Small intestine (tissue), 7 donors: ENCODE data around the gene RXFP4. TPM values are rescaled to one million over a fixed set of nuclear protein-coding genes. Genes with fewer than 3 reads are reported as not detected.

Source experiments
- DNase-seq, 2 donors: peaks; one replicate each; pipeline versions ENCODE4 v3.0.0 to v3.0.0-alpha.2; 2013
- FAIRE-seq: peaks from 2 replicates; lab custom pipeline; 2012; peaks lifted over from hg19 to GRCh38; lab: Jason Lieb, UNC
- H3K27ac ChIP-seq, 3 donors: one replicate each; pipeline ENCODE4 v1.5.1; 2013; ENCODE audit warnings: low read length in 2 of 3, mild to moderate bottlenecking in 2 of 3, control low read depth in 1 of 3, inconsistent platforms in 1 of 3, low read depth in 1 of 3, moderate library complexity in 1 of 3
- H3K27me3 ChIP-seq, 3 donors: one replicate each; pipeline ENCODE4 v1.6.1; 2013; ENCODE audit warnings: low read length in 3 of 3, inconsistent platforms in 1 of 3; ENCODE audit not compliant: control insufficient read depth in 3 of 3, insufficient read depth in 3 of 3
- H3K36me3 ChIP-seq, 3 donors: one replicate each; pipeline ENCODE4 v1.6.1; 2013; ENCODE audit warnings: low read length in 3 of 3, inconsistent platforms in 1 of 3, low read depth in 1 of 3, mild to moderate bottlenecking in 1 of 3, moderate library complexity in 1 of 3; ENCODE audit not compliant: control insufficient read depth in 3 of 3, insufficient read depth in 2 of 3
- H3K4me1 ChIP-seq, 3 donors: one replicate each; pipeline ENCODE4 v1.6.1; 2013; ENCODE audit warnings: low read length in 2 of 3, inconsistent platforms in 1 of 3, low read depth in 1 of 3, mild to moderate bottlenecking in 1 of 3, moderate library complexity in 1 of 3; ENCODE audit not compliant: control insufficient read depth in 3 of 3, insufficient read depth in 2 of 3
- H3K4me3 ChIP-seq, 3 donors: one replicate each; pipeline ENCODE4 v1.5.1; 2013; ENCODE audit warnings: low read length in 3 of 3, control low read depth in 1 of 3, inconsistent platforms in 1 of 3, low read depth in 1 of 3, mild to moderate bottlenecking in 1 of 3, moderate library complexity in 1 of 3
- H3K9me3 ChIP-seq, 2 donors: one replicate each; pipeline ENCODE4 v1.6.1; 2013; ENCODE audit warnings: low read depth in 1 of 2, low read length in 1 of 2; ENCODE audit not compliant: control insufficient read depth in 2 of 2, insufficient read depth in 1 of 2
- WGBS, 3 donors: extraction: QIAGEN DNeasy Blood & Tissue Kit; methylation state at CpG; one replicate each; pipeline ENCODE4 v1.1.7; 2013; 5-methylcytosine and 5-hydroxymethylcytosine counted together
- polyA plus RNA-seq, 4 donors: library from polyadenylated mRNA; stranded (reverse) in 3 of 4; unstranded in 1 of 4; fragments of 200-250 nt in 3 of 4; fragments of 120-200 nt in 1 of 4; gene quantifications; one replicate each; pipeline versions ENCODE4 v1.2.1 to v1.2.3, GENCODE V29; 2013
- donor health status: healthy with polysubstance abuse.
- donor health status: control.
- donor health status: control.
- donor health status: Bipolar disorder and iron deficiency.
- donor health status: healthy.

Gene RXFP4
- polyA plus RNA-seq, 4 donors, result 0.82 to 1.5 (median 1.3) TPM; not detected in 1

DNA sequence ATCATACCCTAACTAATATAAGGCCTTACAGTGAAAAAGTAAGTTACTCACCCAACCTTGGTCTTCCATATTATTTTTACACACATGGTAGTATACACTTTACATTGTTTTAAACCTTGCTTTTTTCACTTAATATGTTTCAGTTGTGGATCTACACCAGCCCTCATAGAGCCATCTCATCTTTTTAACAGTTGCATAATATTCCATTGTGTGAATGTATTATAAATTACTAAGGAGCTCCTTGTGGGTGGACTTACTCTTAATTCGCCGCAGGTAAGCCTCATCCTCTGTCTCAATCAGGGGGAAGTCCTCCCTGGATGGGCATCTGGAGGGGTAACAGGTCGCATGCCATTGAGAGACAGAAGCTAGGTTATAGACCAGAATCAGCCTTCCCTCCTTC is 13.2 kb downstream of the RXFP4 start:
- peaks cover 31 to 85% (median 34%) of the 10 kb centered on the region in 3 donors for H3K36me3 ChIP-seq
- no peak overlapping the region for H3K4me3 ChIP-seq
- no peaks in the 10 kb centered on the region for H3K9me3 ChIP-seq
- 96 to 100% (median 100%) methylated on average over 3 of the region's 3 CpGs for WGBS, 3 donors
- no peaks in the 10 kb centered on the region for H3K4me1 ChIP-seq
- no peak for DNase-seq
- no peak overlapping the region for H3K27ac ChIP-seq
- FAIRE-seq, result no peak
- H3K27me3 ChIP-seq, result no peaks in the 10 kb centered on the region

DNA sequence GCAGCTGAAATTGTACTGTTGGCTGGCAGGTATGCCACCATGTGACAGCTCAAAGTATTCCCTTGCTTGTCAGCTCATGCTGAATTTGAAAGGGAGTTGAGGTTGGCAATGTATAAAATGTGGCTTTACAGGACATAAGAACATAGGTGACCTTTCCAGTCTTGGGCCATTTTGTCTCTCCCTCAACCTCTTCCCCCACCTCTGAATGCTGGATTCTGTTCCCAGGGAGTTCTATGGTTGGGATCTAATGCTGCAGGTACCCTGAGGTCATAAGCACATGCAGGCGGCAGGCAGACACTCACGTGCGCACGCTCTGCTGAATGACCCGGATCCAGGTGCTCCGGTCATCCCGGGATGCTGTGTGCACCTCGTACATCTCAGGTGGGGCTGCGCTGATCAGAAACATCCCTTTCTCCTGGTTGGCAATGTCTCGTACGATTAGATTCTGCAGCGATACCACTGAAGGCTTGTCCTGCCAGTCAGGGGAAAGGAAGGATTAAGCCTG is 16.0 kb downstream of the RXFP4 start:
- FAIRE-seq (no peak), DNase-seq (no peak)
- no peaks in the 10 kb centered on the region for H3K4me1 ChIP-seq
- H3K4me3 ChIP-seq, result no peak overlapping the region
- H3K27ac ChIP-seq, result no peak overlapping the region
- H3K36me3 ChIP-seq, result peaks cover 21 to 85% (median 30%) of the 10 kb centered on the region in 3 donors
- 90 to 94% (median 91%) methylated on average over 12 of the region's 12 CpGs for WGBS, 3 donors
- no peaks in the 10 kb centered on the region for H3K9me3 ChIP-seq
- no peaks in the 10 kb centered on the region for H3K27me3 ChIP-seq

DNA sequence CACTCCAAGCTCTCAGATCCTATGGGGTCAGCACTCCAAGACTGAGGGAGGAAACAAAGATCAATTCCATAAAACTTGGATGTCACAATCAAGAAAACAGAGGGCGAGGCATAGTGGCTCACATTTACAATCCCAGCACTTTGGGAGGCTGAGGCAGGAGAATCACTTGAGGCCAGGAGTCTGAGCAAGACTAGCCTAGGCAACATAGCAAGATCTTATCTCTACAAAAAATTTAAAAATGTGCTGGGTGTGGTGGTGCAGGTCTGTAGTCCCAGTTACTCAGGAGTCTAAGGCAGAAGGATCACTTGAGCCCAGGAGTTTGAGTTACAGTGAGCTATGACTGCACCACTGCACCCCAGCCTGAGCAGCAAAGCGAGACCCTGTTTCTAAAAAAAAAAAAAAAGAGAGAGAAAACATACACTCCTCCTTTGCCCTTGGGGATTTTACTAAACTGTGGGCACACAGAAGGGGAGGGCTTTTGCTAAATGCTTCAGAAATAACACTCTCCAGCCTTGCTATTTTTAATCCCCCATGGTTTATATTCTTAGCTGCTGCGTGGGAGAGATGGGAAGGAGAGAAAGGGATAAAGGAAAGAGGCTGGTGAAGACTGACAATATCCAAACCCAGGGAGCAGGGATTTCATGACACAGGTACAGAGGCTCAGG is 18.8 kb downstream of the RXFP4 start:
- no peaks in the 10 kb centered on the region for H3K9me3 ChIP-seq
- no peak for FAIRE-seq
- peak overlapping the region in 1 of 3 donors; percentile 27 for H3K27ac ChIP-seq
- 83 to 96% (median 85%) methylated on average over 3 of the region's 3 CpGs for WGBS, 3 donors
- DNase-seq, result no peak
- H3K27me3 ChIP-seq, result no peaks in the 10 kb centered on the region
- H3K36me3 ChIP-seq, result peaks cover 21 to 91% (median 38%) of the 10 kb centered on the region in 3 donors
- H3K4me3 ChIP-seq, result no peak overlapping the region
- peaks cover 0 to 3% (median 0%) of the 10 kb centered on the region in 3 donors for H3K4me1 ChIP-seq

DNA sequence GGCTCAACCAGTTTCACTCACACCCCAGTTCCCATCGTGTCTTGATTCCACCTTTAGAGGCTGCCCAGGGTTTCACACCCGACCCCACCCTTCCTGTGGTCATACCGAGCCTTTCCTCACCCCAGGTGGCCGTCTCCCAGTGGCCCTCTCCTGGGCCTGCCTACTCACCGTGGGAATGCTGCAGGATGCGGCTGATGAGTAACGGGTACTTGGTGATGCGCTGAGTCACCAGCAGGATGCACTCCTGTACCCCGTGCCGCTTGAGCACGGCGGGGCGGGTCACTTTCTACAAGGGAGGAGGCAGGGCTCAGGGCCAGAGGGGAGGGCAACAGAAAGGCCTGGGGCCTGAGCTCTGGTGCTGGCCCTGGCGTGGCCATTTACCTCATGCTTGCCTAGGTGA is 20.5 kb downstream of the RXFP4 start:
- Histone ChIP-seq H3K4me3 (no peak overlapping the region), H3K27ac (peak overlapping the region in 1 of 3 donors; percentile 50), H3K27me3 (no peaks in the 10 kb centered on the region), H3K36me3 (peaks cover 30 to 92% (median 47%) of the 10 kb centered on the region in 3 donors), H3K9me3 (no peaks in the 10 kb centered on the region), H3K4me1 (peaks cover 0 to 10% (median 3%) of the 10 kb centered on the region in 3 donors)
- DNase-seq, result no peak
- no peak for FAIRE-seq
- 46 to 62% (median 58%) methylated on average over 13 to 14 of the region's 14 CpGs for WGBS, 3 donors

DNA sequence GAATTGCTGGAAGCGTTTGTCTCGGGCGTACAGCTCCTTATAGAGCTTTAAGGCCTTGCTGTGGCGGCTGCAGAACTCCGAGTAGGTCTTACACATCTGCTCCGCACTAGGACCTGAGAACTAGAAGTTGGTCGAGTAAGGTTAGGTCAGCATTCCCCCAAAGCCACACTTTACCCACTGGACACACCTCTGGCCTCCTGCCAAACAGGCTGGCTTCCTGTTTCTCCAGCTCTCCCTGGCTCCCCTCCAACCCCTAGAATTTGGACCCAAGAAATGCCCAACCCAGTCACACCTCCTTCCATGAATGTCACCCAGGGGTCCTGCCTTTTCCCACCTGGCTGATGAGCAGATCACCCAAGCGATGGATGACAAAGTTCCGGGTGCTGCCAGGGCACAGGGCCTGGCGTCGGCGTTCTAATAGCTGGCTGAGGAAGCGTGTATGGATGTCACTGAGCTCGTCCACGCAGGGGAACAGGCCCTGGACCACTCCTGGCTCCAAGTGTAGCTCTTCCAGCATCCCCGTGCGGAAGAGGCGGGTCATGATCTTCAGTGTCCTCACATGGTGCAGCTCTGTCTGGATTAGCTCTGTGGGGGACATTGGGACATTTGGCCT is 21.3 kb downstream of the RXFP4 start:
- peaks cover 0 to 16% (median 3%) of the 10 kb centered on the region in 3 donors for H3K4me1 ChIP-seq
- no peak for DNase-seq
- H3K27ac ChIP-seq, result peak overlapping the region in 1 of 3 donors; percentile 18
- 83 to 89% (median 89%) methylated on average over 18 of the region's 18 CpGs for WGBS, 3 donors
- no peak overlapping the region for H3K4me3 ChIP-seq
- H3K27me3 ChIP-seq, result no peaks in the 10 kb centered on the region
- no peaks in the 10 kb centered on the region for H3K9me3 ChIP-seq
- H3K36me3 ChIP-seq, result peaks cover 30 to 96% (median 42%) of the 10 kb centered on the region in 3 donors
- no peak for FAIRE-seq

DNA sequence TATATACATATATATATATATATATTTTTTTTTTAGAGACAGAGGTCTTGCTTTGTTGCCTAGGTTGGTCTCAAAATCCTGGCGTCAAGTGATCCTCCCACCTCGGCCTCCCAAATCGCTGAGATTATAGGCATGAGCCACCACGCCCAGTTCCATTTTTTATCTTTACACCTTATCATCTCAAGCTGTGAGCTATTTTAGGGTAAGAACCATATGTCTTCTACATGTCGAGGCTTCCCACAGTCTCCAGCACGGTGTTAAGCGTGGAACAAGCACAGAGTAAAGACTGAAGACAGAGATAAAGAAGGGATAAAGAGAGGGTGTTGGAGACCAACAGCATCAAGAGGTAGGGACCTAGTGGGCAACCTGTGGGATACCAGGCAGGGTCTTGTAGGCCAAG is 22.8 kb downstream of the RXFP4 start:
- Histone ChIP-seq H3K27ac (no peak overlapping the region), H3K27me3 (no peaks in the 10 kb centered on the region), H3K9me3 (no peaks in the 10 kb centered on the region), H3K36me3 (peaks cover 29 to 98% (median 44%) of the 10 kb centered on the region in 3 donors), H3K4me1 (peaks cover 0 to 25% (median 8%) of the 10 kb centered on the region in 3 donors), H3K4me3 (no peak overlapping the region)
- FAIRE-seq (no peak), DNase-seq (no peak)
- 80 to 86% (median 84%) methylated on average over 7 of the region's 7 CpGs for WGBS, 3 donors

DNA sequence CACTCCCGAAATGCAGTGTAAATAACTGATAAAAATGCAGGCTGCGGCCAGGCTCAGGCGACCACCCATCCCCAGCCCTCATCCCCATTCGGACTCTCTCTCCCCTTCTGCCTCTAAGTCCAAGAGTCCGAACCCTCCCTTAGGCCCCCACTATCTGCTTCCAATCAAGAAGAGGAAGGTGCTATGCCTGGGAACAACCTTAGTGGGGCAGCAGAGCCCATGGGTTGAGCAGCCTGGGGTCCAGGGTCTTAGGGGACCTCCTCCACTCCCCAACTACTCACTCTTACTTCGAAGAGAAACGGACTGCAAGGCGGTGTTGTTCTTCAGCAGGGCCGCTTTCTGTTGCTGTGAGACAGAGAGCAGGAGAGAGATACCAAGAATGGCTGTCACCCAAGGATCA is 24.7 kb downstream of the RXFP4 start:
- peaks cover 0 to 30% (median 16%) of the 10 kb centered on the region in 3 donors for H3K4me1 ChIP-seq

DNA sequence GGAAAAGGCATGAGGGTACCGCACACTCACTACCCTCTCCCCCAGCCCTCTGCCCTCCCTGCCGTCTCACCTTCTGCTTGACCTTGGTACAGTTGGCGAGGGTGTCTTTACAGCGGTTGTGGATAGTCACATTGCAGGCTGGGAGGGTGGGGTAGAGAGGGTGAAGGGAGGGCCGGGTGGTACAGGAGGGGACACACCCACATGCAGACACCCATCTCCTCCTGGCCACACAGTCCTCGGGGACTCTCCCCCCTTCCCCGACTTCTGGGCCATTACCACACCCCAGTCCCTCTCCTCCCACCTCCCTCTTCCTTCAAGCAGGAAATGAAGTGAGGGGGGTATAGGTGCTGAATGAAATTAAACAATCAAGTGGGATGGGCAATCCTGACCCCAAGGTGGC is 25.3 kb downstream of the RXFP4 start:
- Histone ChIP-seq H3K4me1 (peaks cover 0 to 30% (median 16%) of the 10 kb centered on the region in 3 donors), H3K9me3 (no peaks in the 10 kb centered on the region), H3K4me3 (no peak overlapping the region), H3K36me3 (peaks cover 21 to 93% (median 32%) of the 10 kb centered on the region in 3 donors), H3K27me3 (no peaks in the 10 kb centered on the region), H3K27ac (peak overlapping the region in 2 of 3 donors; percentile 45 to 87)
- DNase-seq (no peak), FAIRE-seq (no peak)
- WGBS, 3 donors, result 54 to 73% (median 67%) methylated on average over 7 of the region's 7 CpGs

More for the DNA sequence above, 24.7 kb downstream of the RXFP4 start:
- WGBS, 3 donors, result 77 to 87% (median 83%) methylated on average over 9 of the region's 9 CpGs
- peaks cover 25 to 97% (median 32%) of the 10 kb centered on the region in 3 donors for H3K36me3 ChIP-seq
- H3K9me3 ChIP-seq, result no peaks in the 10 kb centered on the region
- no peak for FAIRE-seq
- no peak overlapping the region for H3K27ac ChIP-seq
- no peak overlapping the region for H3K4me3 ChIP-seq
- DNase-seq, result no peak
- no peaks in the 10 kb centered on the region for H3K27me3 ChIP-seq
